Smooth muscle cell (in vitro differentiated cells): ENCODE measurements around the gene LARP1. TPM values are rescaled to one million over a fixed set of nuclear protein-coding genes. Genes with fewer than 3 reads are reported as not detected.
A peak's percentile ranks its signal among the peaks of the same experiment; 100 is the strongest.

Source experiments
- DNase-seq: peaks from one replicate; lab custom pipeline; 2025; ENCODE audit not compliant: unreplicated experiment; lab: John Stamatoyannopoulos, UW
- H2AFZ ChIP-seq: fragments of 200-600 bp; sonication (generic); 2 replicates; pipeline ENCODE4 v1.6.0; 2016; ENCODE audit warnings: antibody characterized with exemption, low read depth, mild to moderate bottlenecking
- H3F3A ChIP-seq: fragments of 200-600 bp; sonication (generic); 2 replicates; pipeline ENCODE4 v1.6.0; 2017; ENCODE audit warnings: antibody characterized with exemption, low read depth
- H3K27ac ChIP-seq: fragments of 200-600 bp; sonication (generic); 2 replicates; pipeline ENCODE4 v1.5.1; 2016; ENCODE audit warnings: low read depth, mild to moderate bottlenecking
- H3K27me3 ChIP-seq: fragments of 200-600 bp; sonication (generic); 2 replicates; pipeline ENCODE4 v1.6.1; 2016; ENCODE audit warnings: low read depth, mild to moderate bottlenecking
- H3K36me3 ChIP-seq: fragments of 200-600 bp; sonication (generic); 2 replicates; pipeline ENCODE4 v1.5.1; 2016; ENCODE audit warnings: low read depth
- H3K4me1 ChIP-seq: fragments of 200-600 bp; sonication (generic); 2 replicates; pipeline ENCODE4 v1.5.1; 2016; ENCODE audit warnings: low read depth
- H3K4me2 ChIP-seq: fragments of 200-600 bp; sonication (generic); 2 replicates; pipeline ENCODE4 v1.6.0; 2016; ENCODE audit warnings: mild to moderate bottlenecking
- H3K4me3 ChIP-seq: fragments of 200-600 bp; sonication (generic); 2 replicates; pipeline ENCODE4 v1.5.1; 2016; ENCODE audit warnings: mild to moderate bottlenecking
- H3K79me2 ChIP-seq: fragments of 200-600 bp; sonication (generic); 2 replicates; pipeline ENCODE4 v1.6.0; 2016; ENCODE audit warnings: low read depth, mild to moderate bottlenecking
- H3K9ac ChIP-seq: fragments of 200-600 bp; sonication (generic); 2 replicates; pipeline ENCODE4 v1.6.0; 2016; ENCODE audit warnings: low read depth
- H3K9me3 ChIP-seq: fragments of 200-600 bp; sonication (generic); replicated peaks from 2 replicates; pipeline ENCODE4 v1.5.1; 2016; ENCODE audit warnings: low read depth
- H4K20me1 ChIP-seq: fragments of 200-600 bp; sonication (generic); 2 replicates; pipeline ENCODE4 v1.6.0; 2016; ENCODE audit warnings: low read depth
- WGBS: methylation state at CpG from one replicate; pipeline ENCODE4 v1.1.7; 2016; ENCODE audit warnings: low lambda C conversion rate; 5-methylcytosine and 5-hydroxymethylcytosine counted together
- polyA plus RNA-seq: library from polyadenylated mRNA; unstranded; fragments of >200 nt; fragmentation: Nextera tagmentation; extraction: Ambion mirVana; gene quantifications from 2 replicates; pipeline ENCODE4 v1.2.1, GENCODE V29; 2016
- total RNA-seq: library from RNA; depleted of rRNA; stranded (reverse); fragments of >200 nt; gene quantifications from 2 replicates; pipeline ENCODE4 v1.2.3, GENCODE V29; 2014
- TF ChIP-seq, protein P1 (sequence below): fragments of 200-600 bp; sonication (generic); IDR thresholded peaks from 2 replicates; pipeline ENCODE4 v1.5.1; 2017; ENCODE audit warnings: borderline replicate concordance, mild to moderate bottlenecking, antibody characterized with exemption; ENCODE audit not compliant: insufficient read depth, poor library complexity, severe bottlenecking

Gene LARP1
- total and polyA plus RNA-seq, 2 experiments from 2014 or later = 31.3 to 44.9 TPM

DNA sequence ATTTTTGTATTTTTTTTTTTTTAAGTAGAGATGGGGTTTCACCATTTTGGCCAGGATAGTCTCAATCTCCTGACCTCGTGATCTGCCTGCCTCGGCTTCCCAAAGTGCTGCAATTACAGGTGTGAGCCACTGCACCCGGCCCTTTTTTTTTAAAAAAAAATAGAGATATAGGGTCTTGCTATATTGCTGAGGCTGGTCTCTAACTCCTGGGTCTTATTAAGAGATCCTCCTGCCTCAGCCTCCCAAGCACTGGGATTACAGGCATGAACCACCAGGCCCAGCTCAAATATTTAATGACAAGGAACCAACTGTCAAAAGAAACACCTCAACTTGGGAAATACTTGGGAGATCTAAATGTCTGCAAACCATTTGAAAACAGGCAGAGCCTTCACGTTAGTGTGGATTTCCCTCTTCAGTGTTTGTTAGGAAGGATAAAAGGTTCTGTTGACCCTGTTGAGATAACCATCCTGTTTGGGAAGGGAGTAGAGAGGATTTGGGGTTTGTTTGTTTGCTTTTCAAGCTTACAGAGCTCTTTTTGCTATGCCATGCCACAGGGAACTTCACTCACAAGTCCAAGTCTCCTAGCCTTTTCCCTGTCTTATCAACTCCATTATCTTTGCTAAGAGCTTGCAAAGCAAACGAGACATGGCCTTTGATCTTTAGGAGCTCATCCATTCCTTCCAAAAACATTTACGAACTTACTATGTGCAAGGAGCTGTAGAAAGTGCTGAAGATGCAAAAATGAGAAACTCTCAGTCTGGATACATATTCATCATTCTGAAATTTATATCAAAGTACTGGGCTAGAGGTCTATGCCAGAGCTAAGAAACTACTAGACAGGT is 87.7 kb downstream of the LARP1 start:
- Histone ChIP-seq H3F3A (no peaks in the 10 kb centered on the region), H3K4me2 (no peak overlapping the region), H3K9ac (no peak overlapping the region), H3K79me2 (no peaks in the 10 kb centered on the region), H3K9me3 (no peaks in the 10 kb centered on the region), H3K27ac (no peak overlapping the region), H3K4me3 (no peak overlapping the region), H3K36me3 (no peaks in the 10 kb centered on the region), H4K20me1 (no peaks in the 10 kb centered on the region), H2AFZ (no peak overlapping the region), H3K4me1 (no peaks in the 10 kb centered on the region), H3K27me3 (no peaks in the 10 kb centered on the region)
- no peak for DNase-seq
- TF ChIP-seq, protein P1, sequence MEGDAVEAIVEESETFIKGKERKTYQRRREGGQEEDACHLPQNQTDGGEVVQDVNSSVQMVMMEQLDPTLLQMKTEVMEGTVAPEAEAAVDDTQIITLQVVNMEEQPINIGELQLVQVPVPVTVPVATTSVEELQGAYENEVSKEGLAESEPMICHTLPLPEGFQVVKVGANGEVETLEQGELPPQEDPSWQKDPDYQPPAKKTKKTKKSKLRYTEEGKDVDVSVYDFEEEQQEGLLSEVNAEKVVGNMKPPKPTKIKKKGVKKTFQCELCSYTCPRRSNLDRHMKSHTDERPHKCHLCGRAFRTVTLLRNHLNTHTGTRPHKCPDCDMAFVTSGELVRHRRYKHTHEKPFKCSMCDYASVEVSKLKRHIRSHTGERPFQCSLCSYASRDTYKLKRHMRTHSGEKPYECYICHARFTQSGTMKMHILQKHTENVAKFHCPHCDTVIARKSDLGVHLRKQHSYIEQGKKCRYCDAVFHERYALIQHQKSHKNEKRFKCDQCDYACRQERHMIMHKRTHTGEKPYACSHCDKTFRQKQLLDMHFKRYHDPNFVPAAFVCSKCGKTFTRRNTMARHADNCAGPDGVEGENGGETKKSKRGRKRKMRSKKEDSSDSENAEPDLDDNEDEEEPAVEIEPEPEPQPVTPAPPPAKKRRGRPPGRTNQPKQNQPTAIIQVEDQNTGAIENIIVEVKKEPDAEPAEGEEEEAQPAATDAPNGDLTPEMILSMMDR = no peak
- WGBS = 48% methylated on average over 6 of the region's 6 CpGs

DNA sequence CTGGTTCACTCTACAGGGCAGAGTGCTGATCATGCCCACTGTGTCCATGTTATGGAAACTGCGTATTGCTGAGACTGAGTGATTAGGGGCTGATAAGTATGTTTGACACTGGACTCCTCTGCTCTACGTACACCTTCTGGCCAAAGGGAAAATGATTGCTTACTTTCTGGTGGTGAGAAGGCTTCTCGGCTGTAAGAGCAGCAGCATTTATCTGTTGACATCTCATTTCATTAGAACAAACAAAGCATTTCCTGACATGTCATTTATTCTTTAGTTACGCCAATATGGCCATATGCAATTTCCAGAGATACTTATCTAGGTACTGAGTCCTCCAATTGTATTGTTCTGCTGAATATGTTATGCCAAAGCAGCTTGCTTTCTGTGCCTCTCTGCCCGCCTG is 89.6 kb downstream of the LARP1 start:
- no peaks in the 10 kb centered on the region for H3K27me3 ChIP-seq
- H2AFZ ChIP-seq = no peak overlapping the region
- WGBS = 66% methylated on average over 5 of the region's 5 CpGs
- peaks cover 7% of the 10 kb centered on the region for H3F3A ChIP-seq
- DNase-seq = no peak
- no peaks in the 10 kb centered on the region for H3K4me1 ChIP-seq
- H3K79me2 ChIP-seq = no peaks in the 10 kb centered on the region
- H4K20me1 ChIP-seq = no peaks in the 10 kb centered on the region
- TF ChIP-seq, protein P1 = no peak
- no peaks in the 10 kb centered on the region for H3K9me3 ChIP-seq
- H3K4me2 ChIP-seq = no peak overlapping the region
- no peaks in the 10 kb centered on the region for H3K36me3 ChIP-seq
- H3K9ac ChIP-seq = no peak overlapping the region
- no peak overlapping the region for H3K27ac ChIP-seq
- no peak overlapping the region for H3K4me3 ChIP-seq

DNA sequence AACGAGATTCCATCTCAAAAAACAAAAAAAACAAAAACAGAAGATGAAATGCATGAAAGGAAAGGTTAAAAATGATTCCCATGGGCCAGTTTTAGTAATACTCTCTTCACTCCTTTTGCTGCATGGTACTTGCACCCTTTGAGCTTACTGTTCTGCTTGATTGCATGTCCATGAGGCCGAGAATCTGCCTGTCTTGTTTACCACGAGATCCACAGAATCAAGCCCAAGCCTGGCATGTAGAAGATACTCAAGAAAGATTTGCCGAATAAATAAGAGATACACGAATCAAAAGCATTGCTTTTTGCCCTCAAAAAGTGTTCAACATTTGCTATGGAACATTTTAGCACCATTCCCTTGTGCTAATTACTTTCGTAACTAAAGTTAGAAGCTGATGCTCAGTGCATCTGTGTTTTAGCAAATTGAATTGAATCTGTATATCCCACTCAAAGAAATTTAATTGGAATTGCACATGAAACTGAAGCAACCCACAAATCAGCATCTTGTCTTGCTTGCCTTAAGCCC is 94.1 kb downstream of the LARP1 start:
- Histone ChIP-seq H3F3A (peaks cover 14% of the 10 kb centered on the region), H3K4me2 (peak overlapping the region; percentile 82), H3K27me3 (no peaks in the 10 kb centered on the region), H3K9me3 (no peaks in the 10 kb centered on the region), H3K9ac (no peak overlapping the region), H2AFZ (no peak overlapping the region), H3K79me2 (no peaks in the 10 kb centered on the region), H4K20me1 (no peaks in the 10 kb centered on the region), H3K36me3 (no peaks in the 10 kb centered on the region), H3K4me1 (peaks cover 7% of the 10 kb centered on the region), H3K27ac (peak overlapping the region; percentile 49), H3K4me3 (peak overlapping the region; percentile 37)
- TF ChIP-seq, protein P1 = no peak
- 88% methylated on average over 6 of the region's 6 CpGs for WGBS
- no peak for DNase-seq
